ENCODE results near the gene ADORA2A.

DNA sequence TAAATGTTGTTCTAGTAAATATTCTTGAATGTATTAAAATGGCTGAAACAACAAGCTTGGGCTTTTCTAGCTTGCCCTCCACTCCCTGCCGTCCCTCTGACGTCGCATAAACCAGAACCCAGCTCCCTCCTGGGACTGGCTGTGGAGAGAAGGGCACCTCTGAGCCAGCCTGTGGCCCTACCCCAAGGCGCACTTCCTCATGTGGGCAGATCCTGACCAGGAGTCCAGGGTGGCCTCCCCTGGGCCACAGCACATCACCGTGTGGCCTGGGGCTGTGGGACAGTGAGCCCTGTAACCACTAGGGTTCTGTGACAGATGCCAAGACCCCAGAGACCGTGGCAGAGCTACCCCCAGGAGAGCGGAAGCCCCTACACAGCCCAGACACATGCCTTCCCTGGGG lies 10.2 kb upstream of the ADORA2A start:
- TF ChIP-seq, protein P1, sequence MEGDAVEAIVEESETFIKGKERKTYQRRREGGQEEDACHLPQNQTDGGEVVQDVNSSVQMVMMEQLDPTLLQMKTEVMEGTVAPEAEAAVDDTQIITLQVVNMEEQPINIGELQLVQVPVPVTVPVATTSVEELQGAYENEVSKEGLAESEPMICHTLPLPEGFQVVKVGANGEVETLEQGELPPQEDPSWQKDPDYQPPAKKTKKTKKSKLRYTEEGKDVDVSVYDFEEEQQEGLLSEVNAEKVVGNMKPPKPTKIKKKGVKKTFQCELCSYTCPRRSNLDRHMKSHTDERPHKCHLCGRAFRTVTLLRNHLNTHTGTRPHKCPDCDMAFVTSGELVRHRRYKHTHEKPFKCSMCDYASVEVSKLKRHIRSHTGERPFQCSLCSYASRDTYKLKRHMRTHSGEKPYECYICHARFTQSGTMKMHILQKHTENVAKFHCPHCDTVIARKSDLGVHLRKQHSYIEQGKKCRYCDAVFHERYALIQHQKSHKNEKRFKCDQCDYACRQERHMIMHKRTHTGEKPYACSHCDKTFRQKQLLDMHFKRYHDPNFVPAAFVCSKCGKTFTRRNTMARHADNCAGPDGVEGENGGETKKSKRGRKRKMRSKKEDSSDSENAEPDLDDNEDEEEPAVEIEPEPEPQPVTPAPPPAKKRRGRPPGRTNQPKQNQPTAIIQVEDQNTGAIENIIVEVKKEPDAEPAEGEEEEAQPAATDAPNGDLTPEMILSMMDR (conservative IDR thresholded peaks at IDR 0.05 in 1 of 2, IDR thresholded peaks at IDR 0.05 in 1 of 2; ENCODE audit: low read depth in 1 of 2, low read length in 2 of 2): no peak
- TF ChIP-seq EZH2 (IDR thresholded peaks at IDR 0.05; ENCODE audit: low read length, missing control alignments): no peak

All from fibroblast of lung (primary cell).